ENCODE data around the gene HTR4.

GRCh38 chr5:148486456-148486855 lies 167.9 kb downstream of the HTR4 start:
- TF ChIP-seq CTCF (IDR thresholded peaks at IDR 0.05) = no peak
- no peak for TF ChIP-seq RAD21 (IDR thresholded peaks at IDR 0.05; ENCODE audit: low read length)
- TF ChIP-seq CHD2 (IDR thresholded peaks at IDR 0.05; ENCODE audit: low read length, partially characterized antibody) = no peak
- no peak for TF ChIP-seq MAX (IDR thresholded peaks at IDR 0.05; ENCODE audit: low read depth)
- no peak for TF ChIP-seq POLR2AphosphoS5 (IDR thresholded peaks at IDR 0.05; ENCODE audit: low read depth, low read length)
- no peak for TF ChIP-seq EP300 (IDR thresholded peaks at IDR 0.05; ENCODE audit: borderline replicate concordance in 1 of 2, low read depth in 1 of 2, low read length in 1 of 2)
- TF ChIP-seq FOXJ3 (CRISPR knock-in tag; IDR thresholded peaks at IDR 0.05) = no peak
- no peak for TF ChIP-seq SIN3A (IDR thresholded peaks at IDR 0.05; ENCODE audit: borderline replicate concordance, low read depth, low read length)
- TF ChIP-seq GATA2 (CRISPR knock-in tag; IDR thresholded peaks at IDR 0.05) = no peak
- no peak for TF ChIP-seq RFX5 (IDR thresholded peaks at IDR 0.05; ENCODE audit: low read length)
- TF ChIP-seq ZBTB33 (IDR thresholded peaks at IDR 0.05; ENCODE audit: borderline replicate concordance, low read depth) = no peak
- no peak for TF ChIP-seq ELF1 (IDR thresholded peaks at IDR 0.05)
- no peak for TF ChIP-seq YY1 (IDR thresholded peaks at IDR 0.05; ENCODE audit: low read depth)
- no peak for TF ChIP-seq SMC3 (IDR thresholded peaks at IDR 0.05; ENCODE audit: low read depth, low read length)

All from SK-N-SH (cell line).